Measurements from ENCODE around the gene CFAP58. TPM values are rescaled to one million over a fixed set of nuclear protein-coding genes. Genes with fewer than 3 reads are reported as not detected.

The CFAP58 gene
- total and polyA plus RNA-seq, 2 donors (not counting 3 experiments of a cell fraction or from before 2014, with no cell fraction given): 0.07 to 0.29 TPM

DNA sequence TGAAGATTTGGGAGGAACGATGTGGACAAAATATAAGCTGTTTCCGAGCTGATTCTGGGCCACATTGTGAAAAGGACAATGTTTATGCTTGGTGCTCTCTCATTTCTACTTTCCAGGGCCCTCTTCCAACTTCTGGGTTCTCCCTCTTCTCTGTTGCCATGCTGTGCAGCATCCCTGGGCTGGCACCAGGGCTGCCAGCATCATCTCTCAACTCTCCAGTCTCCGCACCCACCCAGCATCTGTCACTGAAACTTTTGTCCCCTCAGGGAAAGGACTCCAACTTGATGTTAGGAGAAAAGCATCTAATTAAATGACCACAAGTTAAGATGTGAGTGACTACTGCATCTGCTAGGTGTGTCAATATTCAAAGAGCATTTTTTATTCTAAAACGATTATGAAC, 26.7 kb downstream of the CFAP58 start:
- TF ChIP-seq, protein P1, sequence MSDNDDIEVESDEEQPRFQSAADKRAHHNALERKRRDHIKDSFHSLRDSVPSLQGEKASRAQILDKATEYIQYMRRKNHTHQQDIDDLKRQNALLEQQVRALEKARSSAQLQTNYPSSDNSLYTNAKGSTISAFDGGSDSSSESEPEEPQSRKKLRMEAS (IDR thresholded peaks at IDR 0.05; ENCODE audit: insufficient read depth, insufficient read length): no peak
- TF ChIP-seq JUN (IDR thresholded peaks at IDR 0.05; ENCODE audit: borderline replicate concordance, insufficient read depth, insufficient read length, low read depth) (no peak), POLR2AphosphoS5 (IDR thresholded peaks at IDR 0.05; ENCODE audit: insufficient read depth, low read depth, low read length) (no peak), MYC (IDR thresholded peaks at IDR 0.05; ENCODE audit: low read depth, low read length) (no peak)
- BruUV-seq (replicated peaks): no TSS peak
- dilution Hi-C loops (cut with MboI; ENCODE audit: extremely low pct_ligation_motif_present, low sequenced_read_pairs): no loop called here
- Histone ChIP-seq H4K20me1 (replicated peaks; ENCODE audit: control insufficient read depth, extremely low read depth, insufficient read depth, low read length) (no peaks in the 10 kb centered on the region), H3K9ac (replicated peaks; ENCODE audit: extremely low read depth, insufficient read depth, low read length) (no peak overlapping the region), H3K9me1 (replicated peaks; ENCODE audit: control insufficient read depth, extremely low read depth, insufficient read depth, low read length) (no peaks in the 10 kb centered on the region), H3K4me1 (ENCODE audit: control insufficient read depth, extremely low read depth, insufficient read depth, low read length) (no peaks in the 10 kb centered on the region), H3K27ac (ENCODE audit: insufficient read depth, low read depth, low read length) (no peak overlapping the region), H2AFZ (ENCODE audit: low read depth, low read length) (no peak overlapping the region), H3K4me3 (replicated peaks in 1 of 3; ENCODE audit: insufficient read depth in 1 of 3, low read depth in 1 of 3, low read length in 3 of 3) (no peak overlapping the region), H3K27me3 (ENCODE audit: control insufficient read depth in 2 of 2, insufficient read depth in 2 of 2, low read length in 2 of 2) (peaks cover 0 to 2% of the 10 kb centered on the region in 2 experiments), H3K9me3 (replicated peaks; ENCODE audit: control insufficient read depth, insufficient read depth, low read length) (no peaks in the 10 kb centered on the region), H3K4me2 (ENCODE audit: insufficient read depth, low read length) (no peak overlapping the region), H3K36me3 (ENCODE audit: control insufficient read depth in 2 of 2, extremely low read depth in 1 of 2, insufficient read depth in 2 of 2, low read length in 2 of 2) (no peaks in the 10 kb centered on the region), H3K79me2 (ENCODE audit: control insufficient read depth, insufficient read depth, low read length) (no peaks in the 10 kb centered on the region)
- intact Hi-C loops (cut with micrococcal nuclease): no loop called here
- DNase-seq (ENCODE audit: low read depth, low spot score) (no peak), FAIRE-seq (no peak)
- CTCF ChIA-PET: no interaction called here
- POLR2A ChIA-PET: no interaction called here

GRCh38 chr10:104387130-104387888, 33.7 kb downstream of the CFAP58 start:
- no peak for DNase-seq (ENCODE audit: low read depth, low spot score)
- Histone ChIP-seq H3K79me2 (ENCODE audit: control insufficient read depth, insufficient read depth, low read length) (no peaks in the 10 kb centered on the region), H3K4me1 (ENCODE audit: control insufficient read depth, extremely low read depth, insufficient read depth, low read length) (no peaks in the 10 kb centered on the region), H3K36me3 (ENCODE audit: control insufficient read depth in 2 of 2, extremely low read depth in 1 of 2, insufficient read depth in 2 of 2, low read length in 2 of 2) (no peaks in the 10 kb centered on the region), H3K4me2 (ENCODE audit: insufficient read depth, low read length) (no peak overlapping the region), H3K27me3 (ENCODE audit: control insufficient read depth in 2 of 2, insufficient read depth in 2 of 2, low read length in 2 of 2) (no peaks in the 10 kb centered on the region), H4K20me1 (replicated peaks; ENCODE audit: control insufficient read depth, extremely low read depth, insufficient read depth, low read length) (no peaks in the 10 kb centered on the region), H3K4me3 (replicated peaks in 1 of 3; ENCODE audit: insufficient read depth in 1 of 3, low read depth in 1 of 3, low read length in 3 of 3) (no peak overlapping the region), H3K9ac (replicated peaks; ENCODE audit: extremely low read depth, insufficient read depth, low read length) (no peak overlapping the region), H2AFZ (ENCODE audit: low read depth, low read length) (no peak overlapping the region), H3K27ac (ENCODE audit: insufficient read depth, low read depth, low read length) (no peak overlapping the region), H3K9me1 (replicated peaks; ENCODE audit: control insufficient read depth, extremely low read depth, insufficient read depth, low read length) (no peaks in the 10 kb centered on the region), H3K9me3 (replicated peaks; ENCODE audit: control insufficient read depth, insufficient read depth, low read length) (no peaks in the 10 kb centered on the region)
- intact Hi-C loops (cut with micrococcal nuclease): no loop called here
- dilution Hi-C loops (cut with MboI; ENCODE audit: extremely low pct_ligation_motif_present, low sequenced_read_pairs): no loop called here
- no TSS peak for BruUV-seq (replicated peaks)
- POLR2A ChIA-PET: no interaction called here
- CTCF ChIA-PET: no interaction called here
- TF ChIP-seq EZH2 (IDR thresholded peaks at IDR 0.05; ENCODE audit: borderline replicate concordance, low read depth, low read length, severe bottlenecking): no peak
- TF ChIP-seq GATA2 (IDR thresholded peaks at IDR 0.05; ENCODE audit: insufficient read depth, insufficient read length, low read depth, low read length): no peak
- no peak for TF ChIP-seq POLR2A (IDR thresholded peaks at IDR 0.05; ENCODE audit: low read depth, low read length)
- TF ChIP-seq FOS (IDR thresholded peaks at IDR 0.05; ENCODE audit: borderline replicate concordance, insufficient read depth, low read length): no peak
- TF ChIP-seq, protein P1 (IDR thresholded peaks at IDR 0.05; ENCODE audit: insufficient read depth, insufficient read length): no peak
- TF ChIP-seq JUN (IDR thresholded peaks at IDR 0.05; ENCODE audit: borderline replicate concordance, insufficient read depth, insufficient read length, low read depth): no peak
- no peak for FAIRE-seq
